ENCODE results near the gene MLLT3. TPM values are rescaled to one million over a fixed set of nuclear protein-coding genes. Genes with fewer than 3 reads are reported as not detected.
A peak's percentile ranks its signal among the peaks of the same experiment; 100 is the strongest.

The MLLT3 gene
- total RNA-seq, 1 donor, result 17.4 TPM

GRCh38 chr9:20417373-20418080 is 204.8 kb downstream of the MLLT3 start:
- Histone ChIP-seq H3K27me3 (ENCODE audit: insufficient read depth, low read length) (no peaks in the 10 kb centered on the region), H3K4me3 (ENCODE audit: insufficient read depth, low read length) (no peak overlapping the region), H3K79me2 (ENCODE audit: insufficient read depth, low read length) (no peaks in the 10 kb centered on the region), H4K20me1 (ENCODE audit: insufficient read depth, low read length) (no peaks in the 10 kb centered on the region), H2AFZ (ENCODE audit: low read length) (no peak overlapping the region), H3K4me1 (ENCODE audit: insufficient read depth, low read length) (no peaks in the 10 kb centered on the region), H3K27ac (ENCODE audit: low read depth, low read length) (no peak overlapping the region), H3K4me2 (ENCODE audit: insufficient read depth, low read length) (no peak overlapping the region), H3K36me3 (ENCODE audit: insufficient read depth, low read length) (no peaks in the 10 kb centered on the region), H3K9me3 (ENCODE audit: low read depth, low read length) (no peaks in the 10 kb centered on the region)
- DNase-seq (ENCODE audit: insufficient read length, low spot score, missing footprints), result no peak
- TF ChIP-seq, protein P1, sequence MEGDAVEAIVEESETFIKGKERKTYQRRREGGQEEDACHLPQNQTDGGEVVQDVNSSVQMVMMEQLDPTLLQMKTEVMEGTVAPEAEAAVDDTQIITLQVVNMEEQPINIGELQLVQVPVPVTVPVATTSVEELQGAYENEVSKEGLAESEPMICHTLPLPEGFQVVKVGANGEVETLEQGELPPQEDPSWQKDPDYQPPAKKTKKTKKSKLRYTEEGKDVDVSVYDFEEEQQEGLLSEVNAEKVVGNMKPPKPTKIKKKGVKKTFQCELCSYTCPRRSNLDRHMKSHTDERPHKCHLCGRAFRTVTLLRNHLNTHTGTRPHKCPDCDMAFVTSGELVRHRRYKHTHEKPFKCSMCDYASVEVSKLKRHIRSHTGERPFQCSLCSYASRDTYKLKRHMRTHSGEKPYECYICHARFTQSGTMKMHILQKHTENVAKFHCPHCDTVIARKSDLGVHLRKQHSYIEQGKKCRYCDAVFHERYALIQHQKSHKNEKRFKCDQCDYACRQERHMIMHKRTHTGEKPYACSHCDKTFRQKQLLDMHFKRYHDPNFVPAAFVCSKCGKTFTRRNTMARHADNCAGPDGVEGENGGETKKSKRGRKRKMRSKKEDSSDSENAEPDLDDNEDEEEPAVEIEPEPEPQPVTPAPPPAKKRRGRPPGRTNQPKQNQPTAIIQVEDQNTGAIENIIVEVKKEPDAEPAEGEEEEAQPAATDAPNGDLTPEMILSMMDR (IDR thresholded peaks at IDR 0.05; ENCODE audit: extremely low read depth, low read depth, low read length), result no peak

- no peak for DNase-seq (ENCODE audit: insufficient read length, low spot score, missing footprints)
- no peaks in the 10 kb centered on the region for H3K9me3 ChIP-seq (ENCODE audit: low read depth, low read length)
- no peaks in the 10 kb centered on the region for H3K36me3 ChIP-seq (ENCODE audit: insufficient read depth, low read length)
- H3K79me2 ChIP-seq (ENCODE audit: insufficient read depth, low read length), result no peaks in the 10 kb centered on the region
- no peak overlapping the region for H3K4me3 ChIP-seq (ENCODE audit: insufficient read depth, low read length)
- no peak overlapping the region for H3K27ac ChIP-seq (ENCODE audit: low read depth, low read length)
- H3K27me3 ChIP-seq (ENCODE audit: insufficient read depth, low read length), result no peaks in the 10 kb centered on the region
- no peaks in the 10 kb centered on the region for H4K20me1 ChIP-seq (ENCODE audit: insufficient read depth, low read length)
- H2AFZ ChIP-seq (ENCODE audit: low read length), result no peak overlapping the region
- H3K4me1 ChIP-seq (ENCODE audit: insufficient read depth, low read length), result no peaks in the 10 kb centered on the region
- H3K4me2 ChIP-seq (ENCODE audit: insufficient read depth, low read length), result no peak overlapping the region
- TF ChIP-seq, protein P1 (IDR thresholded peaks at IDR 0.05; ENCODE audit: extremely low read depth, low read depth, low read length), result no peak
Measured at GRCh38 chr9:20414150-20414549, 208.1 kb downstream of the MLLT3 start.

- H3K79me2 ChIP-seq (ENCODE audit: insufficient read depth, low read length), result no peaks in the 10 kb centered on the region
- no peaks in the 10 kb centered on the region for H4K20me1 ChIP-seq (ENCODE audit: insufficient read depth, low read length)
- H3K9me3 ChIP-seq (ENCODE audit: low read depth, low read length), result no peaks in the 10 kb centered on the region
- H3K4me3 ChIP-seq (ENCODE audit: insufficient read depth, low read length), result no peak overlapping the region
- H3K27ac ChIP-seq (ENCODE audit: low read depth, low read length), result no peak overlapping the region
- no peak overlapping the region for H3K4me2 ChIP-seq (ENCODE audit: insufficient read depth, low read length)
- no peak for DNase-seq (ENCODE audit: insufficient read length, low spot score, missing footprints)
- H3K36me3 ChIP-seq (ENCODE audit: insufficient read depth, low read length), result no peaks in the 10 kb centered on the region
- no peaks in the 10 kb centered on the region for H3K27me3 ChIP-seq (ENCODE audit: insufficient read depth, low read length)
- H3K4me1 ChIP-seq (ENCODE audit: insufficient read depth, low read length), result no peaks in the 10 kb centered on the region
- no peak overlapping the region for H2AFZ ChIP-seq (ENCODE audit: low read length)
- TF ChIP-seq, protein P1 (IDR thresholded peaks at IDR 0.05; ENCODE audit: extremely low read depth, low read depth, low read length), result no peak
Measured at GRCh38 chr9:20409321-20410092, 212.8 kb downstream of the MLLT3 start.

- Histone ChIP-seq H3K4me2 (ENCODE audit: insufficient read depth, low read length) (no peak overlapping the region), H4K20me1 (ENCODE audit: insufficient read depth, low read length) (no peaks in the 10 kb centered on the region), H3K27ac (ENCODE audit: low read depth, low read length) (no peak overlapping the region), H3K9me3 (ENCODE audit: low read depth, low read length) (no peaks in the 10 kb centered on the region), H2AFZ (ENCODE audit: low read length) (no peak overlapping the region), H3K79me2 (ENCODE audit: insufficient read depth, low read length) (no peaks in the 10 kb centered on the region), H3K27me3 (ENCODE audit: insufficient read depth, low read length) (no peaks in the 10 kb centered on the region), H3K4me1 (ENCODE audit: insufficient read depth, low read length) (no peaks in the 10 kb centered on the region), H3K4me3 (ENCODE audit: insufficient read depth, low read length) (no peak overlapping the region), H3K36me3 (ENCODE audit: insufficient read depth, low read length) (no peaks in the 10 kb centered on the region)
- TF ChIP-seq, protein P1 (IDR thresholded peaks at IDR 0.05; ENCODE audit: extremely low read depth, low read depth, low read length), result no peak
- DNase-seq (ENCODE audit: insufficient read length, low spot score, missing footprints), result peak; percentile 32
Measured at GRCh38 chr9:20408513-20408912, 213.8 kb downstream of the MLLT3 start.

Data from osteoblast (primary cell).